Measurements from ENCODE around the gene CLTCL1. TPM values are rescaled to one million over a fixed set of nuclear protein-coding genes. Genes with fewer than 3 reads are reported as not detected.

Gene CLTCL1
- total RNA-seq, 1 experiment from 2014 or later = 0.18 TPM

DNA sequence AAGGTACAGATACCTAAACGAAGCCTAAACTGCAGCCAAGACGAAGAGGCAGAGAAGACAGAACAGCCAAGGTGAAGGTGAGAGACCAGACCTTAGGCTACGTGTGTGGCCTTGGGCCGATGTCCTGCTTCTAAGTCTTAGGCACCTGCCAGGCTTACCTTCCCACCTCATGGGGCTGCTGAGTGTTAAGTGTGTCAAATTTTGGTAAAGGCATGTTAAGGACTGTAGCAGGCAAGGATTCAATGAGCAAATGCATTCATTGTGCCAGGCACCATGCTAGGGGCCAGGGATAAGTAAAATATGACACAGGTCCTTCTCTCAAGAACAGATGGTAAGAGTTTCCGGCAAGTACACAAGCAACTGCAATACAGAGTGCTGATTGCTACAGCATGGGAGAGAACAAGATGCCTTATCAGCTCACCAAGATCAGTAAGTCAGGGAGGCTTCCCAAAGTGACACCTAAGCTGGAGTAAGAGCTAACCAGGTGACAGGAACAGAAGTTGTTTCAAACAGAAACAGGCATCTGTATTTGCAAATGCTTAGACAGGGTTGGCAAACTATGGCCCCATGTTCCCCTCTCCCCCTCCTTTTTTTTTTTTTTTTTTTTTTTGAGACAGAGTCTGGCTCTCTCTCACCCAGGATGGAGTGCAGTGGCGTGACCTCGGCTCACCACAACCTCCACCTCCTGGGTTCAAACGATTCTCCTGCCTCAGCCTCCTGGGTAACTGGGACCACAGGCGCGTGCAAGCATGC lies 46.7 kb downstream of the CLTCL1 start:
- DNase-seq (ENCODE audit: low spot score) = no peak

GRCh38 chr22:19242699-19243098 lies 48.8 kb downstream of the CLTCL1 start:
- no peak for DNase-seq (ENCODE audit: low spot score)

DNA sequence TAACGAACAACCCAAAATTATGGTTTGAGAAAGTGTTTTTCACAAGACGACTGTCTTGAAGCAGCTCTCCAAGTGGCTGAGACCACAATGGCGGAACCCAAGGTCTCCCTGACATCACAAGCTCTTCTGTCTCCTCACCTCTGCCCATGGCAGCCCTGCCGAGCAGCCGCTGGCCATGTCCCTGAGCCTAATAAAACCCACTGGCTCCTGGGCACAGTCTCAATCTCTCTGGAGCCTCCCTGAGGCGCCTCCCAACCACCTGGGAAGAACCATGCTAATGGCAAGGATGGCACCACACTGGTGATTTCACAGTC lies 50.0 kb downstream of the CLTCL1 start:
- DNase-seq (ENCODE audit: low spot score) = no peak

DNA sequence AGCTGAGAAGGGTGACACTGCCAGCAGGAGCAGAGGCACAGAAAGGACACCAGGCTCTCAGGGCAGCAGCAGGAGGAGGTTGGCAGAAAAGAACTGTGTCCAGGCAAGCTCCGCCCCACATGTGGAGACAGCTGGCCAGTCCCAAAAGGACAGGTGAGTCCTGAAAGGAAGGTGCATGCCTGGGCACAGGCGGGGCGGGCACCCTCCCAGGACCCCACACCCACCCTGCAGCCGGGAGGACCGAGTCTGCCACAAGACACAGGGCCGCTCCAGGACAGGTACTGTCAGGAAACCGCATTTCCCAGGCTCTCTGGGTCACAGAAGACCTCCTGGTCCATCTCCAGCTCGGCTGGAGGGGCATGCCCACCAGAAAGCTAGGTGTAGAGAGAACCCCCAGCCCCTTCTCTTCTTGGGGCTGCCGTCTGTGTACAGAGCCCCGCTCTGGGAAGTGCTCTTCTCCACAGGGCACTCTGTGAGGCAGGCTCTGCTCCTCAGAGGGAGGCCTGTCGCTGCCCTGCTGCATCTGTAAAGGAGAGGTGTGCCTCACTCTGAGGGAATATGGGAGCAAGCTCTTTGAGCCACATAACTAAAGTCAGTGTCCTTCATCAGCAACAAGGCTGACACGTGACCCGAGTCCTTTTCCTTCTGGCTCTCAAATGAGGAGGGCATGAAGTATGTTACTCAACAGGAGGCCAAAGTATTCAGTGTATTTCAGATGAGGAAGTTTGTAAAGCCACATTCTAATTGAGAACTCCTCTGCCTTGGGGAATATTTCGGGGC lies 50.5 kb downstream of the CLTCL1 start:
- DNase-seq (ENCODE audit: low spot score) = no peak

GRCh38 chr22:19239464-19239863 lies 52.1 kb downstream of the CLTCL1 start:
- DNase-seq (ENCODE audit: low spot score) = no peak

GRCh38 chr22:19238900-19239299 lies 52.6 kb downstream of the CLTCL1 start:
- no peak for DNase-seq (ENCODE audit: low spot score)

- DNase-seq (ENCODE audit: low spot score) = no peak
These were observed 55.6 kb downstream of the CLTCL1 start for GRCh38 chr22:19235874-19236273.

- DNase-seq (ENCODE audit: low spot score) = no peak
These were observed 57.2 kb downstream of the CLTCL1 start for GRCh38 chr22:19234126-19234896.

DNA sequence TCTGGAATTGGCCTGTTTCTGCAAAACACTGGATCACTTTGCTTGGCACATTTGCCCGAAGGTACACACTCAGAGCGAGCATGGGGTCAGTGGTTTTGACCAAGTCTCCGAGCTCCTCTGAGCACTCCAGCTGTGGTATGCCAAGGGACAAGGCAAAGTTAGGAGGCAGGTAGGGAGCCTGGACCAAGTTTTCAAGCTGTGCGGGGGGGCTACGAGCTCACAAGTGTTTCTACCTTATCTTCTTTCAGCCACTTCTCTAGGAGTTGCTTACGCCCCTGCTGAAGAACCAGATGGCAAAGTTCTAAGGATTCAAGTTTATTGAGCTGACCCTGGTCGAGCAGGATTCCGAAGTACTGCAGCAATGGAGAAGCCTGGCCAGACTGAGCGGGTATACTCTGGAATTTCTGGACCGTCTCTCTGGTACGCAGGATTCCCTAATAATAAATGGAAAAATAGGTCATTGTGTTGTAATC lies 58.3 kb downstream of the CLTCL1 start:
- no peak for DNase-seq (ENCODE audit: low spot score)

GRCh38 chr22:19232623-19233022 lies 58.9 kb downstream of the CLTCL1 start:
- DNase-seq (ENCODE audit: low spot score) = no peak

DNA sequence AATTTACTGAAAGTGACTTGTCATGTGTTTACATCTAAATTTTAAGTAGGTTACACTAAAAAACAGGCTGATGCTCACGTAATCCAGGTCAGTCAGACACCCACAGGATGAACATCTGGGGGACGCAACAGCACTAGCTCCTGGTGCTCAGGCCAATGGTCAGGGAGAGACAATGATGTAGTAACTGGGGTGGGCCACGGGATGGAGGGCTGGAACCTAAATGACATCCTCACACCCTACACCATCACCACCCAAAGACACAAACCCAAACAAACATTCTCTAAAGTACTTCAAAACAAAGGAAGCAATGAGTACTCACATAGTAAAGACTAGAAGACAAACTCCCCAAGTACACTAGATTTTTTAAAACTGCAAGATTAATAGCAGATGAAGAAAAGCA lies 59.5 kb downstream of the CLTCL1 start:
- no peak for DNase-seq (ENCODE audit: low spot score)

GRCh38 chr22:19229600-19229999 lies 61.9 kb downstream of the CLTCL1 start:
- DNase-seq (ENCODE audit: low spot score) = no peak

GRCh38 chr22:19228179-19228578 lies 63.3 kb downstream of the CLTCL1 start:
- no peak for DNase-seq (ENCODE audit: low spot score)

GRCh38 chr22:19226428-19226827 lies 65.1 kb downstream of the CLTCL1 start:
- DNase-seq (ENCODE audit: low spot score) = no peak

- DNase-seq (ENCODE audit: low spot score) = no peak
These were observed 66.0 kb downstream of the CLTCL1 start for GRCh38 chr22:19225560-19225959.

GRCh38 chr22:19224985-19225384 lies 66.5 kb downstream of the CLTCL1 start:
- no peak for DNase-seq (ENCODE audit: low spot score)

DNA sequence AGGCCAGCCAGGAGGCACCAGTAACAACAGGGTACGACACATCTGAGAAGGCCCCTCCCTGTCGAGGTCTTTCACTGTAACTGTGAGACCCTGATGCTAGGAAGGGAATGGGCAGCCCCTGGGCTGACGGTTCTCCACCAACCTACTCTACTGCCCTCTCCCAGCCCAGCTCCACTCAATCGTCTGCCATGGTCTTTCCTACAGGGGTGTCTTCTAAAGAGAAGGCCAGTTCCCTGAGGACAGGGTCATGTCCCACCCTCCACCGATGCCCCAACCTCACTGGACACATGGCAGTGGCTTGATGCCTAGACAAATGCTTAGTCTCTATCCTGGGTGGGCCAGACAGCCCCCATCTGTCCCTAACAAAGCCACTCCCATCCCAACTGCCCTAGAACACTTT lies 67.0 kb downstream of the CLTCL1 start:
- no peak for DNase-seq (ENCODE audit: low spot score)

DNA sequence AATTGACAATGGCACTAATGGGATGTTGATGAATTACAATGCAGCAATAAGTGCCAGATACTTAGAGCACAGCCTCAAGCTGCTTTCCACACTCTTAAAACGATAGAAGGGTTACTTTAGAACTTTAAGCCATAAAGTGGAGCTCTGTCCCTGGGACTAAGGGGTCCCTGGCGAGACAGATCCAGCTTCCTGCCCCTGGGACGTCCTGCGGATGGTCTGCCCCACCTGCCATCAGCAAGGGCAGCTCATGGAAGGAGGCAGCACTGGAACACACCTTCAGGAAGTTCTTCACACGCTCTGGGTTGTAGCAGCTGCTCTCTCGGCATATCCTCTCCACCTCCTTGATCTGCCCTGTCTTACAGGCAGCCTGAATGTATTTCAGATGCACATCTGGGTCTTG lies 67.9 kb downstream of the CLTCL1 start:
- no peak for DNase-seq (ENCODE audit: low spot score)

GRCh38 chr22:19223110-19223509 lies 68.4 kb downstream of the CLTCL1 start:
- DNase-seq (ENCODE audit: low spot score) = no peak

DNA sequence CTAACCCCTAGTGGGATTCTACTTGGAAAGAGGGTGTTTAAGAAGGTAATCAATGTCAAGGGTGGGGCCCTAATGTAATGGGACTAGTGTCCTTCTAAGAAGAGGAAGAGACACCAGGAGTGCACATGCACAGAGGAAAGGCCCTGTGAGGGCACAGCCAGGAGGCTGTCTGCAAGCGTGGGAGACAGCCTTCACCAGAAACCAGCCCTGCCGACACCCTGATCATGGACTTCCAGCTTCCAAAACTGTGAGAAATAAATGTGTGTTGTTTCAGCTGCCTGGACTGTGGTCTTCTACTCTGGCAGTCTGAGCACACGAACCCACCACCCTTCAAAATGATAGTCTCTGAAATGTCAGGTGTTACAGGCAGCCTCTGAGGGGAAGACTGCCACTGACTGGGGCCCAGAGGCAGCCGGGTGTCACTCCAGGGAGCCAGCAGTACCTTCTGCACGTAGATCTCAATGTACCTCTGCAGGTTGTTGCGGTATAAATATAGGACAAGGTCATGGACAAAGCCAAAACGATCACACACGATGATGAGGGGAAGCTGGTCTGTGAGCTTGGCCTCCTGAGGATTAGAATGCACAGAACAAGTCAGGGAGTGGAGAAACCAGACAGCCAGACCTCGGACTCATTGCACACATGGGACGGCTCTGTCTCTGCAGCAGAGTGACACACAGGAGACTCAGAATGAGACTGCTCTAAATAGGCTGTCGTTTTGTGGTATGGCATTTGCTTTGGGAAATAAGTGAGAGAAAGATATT lies 69.1 kb downstream of the CLTCL1 start:
- DNase-seq (ENCODE audit: low spot score) = no peak

DNA sequence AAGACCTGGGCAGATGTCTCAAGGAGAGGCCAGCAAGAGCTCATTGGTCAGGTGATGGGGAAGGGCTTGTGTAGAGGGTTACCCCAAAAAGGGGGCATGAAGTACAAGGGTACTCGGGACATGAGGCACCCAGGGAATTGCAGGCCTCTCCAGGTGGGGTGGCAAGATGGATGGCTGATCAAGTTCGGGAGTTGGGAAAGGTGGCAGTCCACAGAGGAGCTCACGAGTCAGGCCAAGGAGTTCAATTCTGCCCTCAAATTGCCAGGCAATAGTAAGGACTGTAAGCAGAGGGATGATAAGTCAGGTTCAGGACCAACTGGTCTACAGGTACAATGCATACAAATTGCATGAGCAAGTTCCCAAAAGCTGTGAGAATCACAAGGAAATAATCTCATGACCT lies 70.7 kb downstream of the CLTCL1 start:
- no peak for DNase-seq (ENCODE audit: low spot score)

All from HT-29 (cell line).